HG02943 (cell line): ENCODE data around the gene ENAH.

ENCODE experiments used
- ATAC-seq: cut with Tn5 transposase; IDR thresholded peaks from one replicate; pipeline ENCODE4 v1.9.1; 2021; ENCODE audit warnings: mild to moderate bottlenecking, low read depth, moderate library complexity; ENCODE audit not compliant: unreplicated experiment

The ENAH gene

DNA sequence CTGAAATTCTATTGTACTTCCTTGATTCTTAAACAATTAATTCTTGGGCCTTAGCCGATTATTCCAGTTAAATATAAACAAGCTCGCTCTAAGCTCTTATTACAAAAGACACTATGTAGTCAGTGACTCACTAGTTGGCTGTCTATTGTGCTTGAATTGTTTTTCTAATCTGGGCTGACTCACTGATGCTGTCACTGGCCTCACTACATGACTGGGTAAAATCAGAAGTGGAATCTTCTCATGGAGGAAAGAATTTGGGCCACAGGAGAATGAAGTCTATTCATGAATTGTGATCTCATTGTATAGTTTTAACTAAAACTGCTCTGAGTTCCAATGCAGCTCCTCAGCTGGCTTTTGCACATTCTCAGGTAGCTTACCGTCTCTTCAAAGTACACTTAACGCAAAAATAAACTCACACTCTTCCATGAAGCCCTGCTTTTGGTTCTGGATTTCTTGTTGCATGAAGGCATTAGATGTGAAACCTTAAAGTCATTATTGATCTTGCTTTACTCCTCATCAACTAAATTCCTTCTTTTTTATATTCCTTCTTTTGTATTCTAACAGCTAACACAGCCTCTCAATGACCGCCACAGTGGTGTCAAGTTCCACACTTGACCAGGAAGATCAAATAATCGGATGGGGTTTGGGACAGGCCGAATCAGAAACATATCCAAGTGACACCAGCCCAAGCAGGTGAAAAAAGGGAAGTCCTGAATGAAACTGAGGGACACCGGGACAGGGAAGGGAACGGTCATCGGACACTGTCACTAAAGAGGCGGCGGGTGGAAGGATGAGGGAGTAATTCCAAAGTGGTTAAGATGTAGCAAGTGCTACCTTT, 144.2 kb downstream of the ENAH start:
- ATAC-seq: no peak

- ATAC-seq: no peak
Observed at GRCh38 chr1:225506727-225507126, 146.2 kb downstream of the ENAH start.

GRCh38 chr1:225504776-225505175, 148.1 kb downstream of the ENAH start:
- no peak for ATAC-seq

DNA sequence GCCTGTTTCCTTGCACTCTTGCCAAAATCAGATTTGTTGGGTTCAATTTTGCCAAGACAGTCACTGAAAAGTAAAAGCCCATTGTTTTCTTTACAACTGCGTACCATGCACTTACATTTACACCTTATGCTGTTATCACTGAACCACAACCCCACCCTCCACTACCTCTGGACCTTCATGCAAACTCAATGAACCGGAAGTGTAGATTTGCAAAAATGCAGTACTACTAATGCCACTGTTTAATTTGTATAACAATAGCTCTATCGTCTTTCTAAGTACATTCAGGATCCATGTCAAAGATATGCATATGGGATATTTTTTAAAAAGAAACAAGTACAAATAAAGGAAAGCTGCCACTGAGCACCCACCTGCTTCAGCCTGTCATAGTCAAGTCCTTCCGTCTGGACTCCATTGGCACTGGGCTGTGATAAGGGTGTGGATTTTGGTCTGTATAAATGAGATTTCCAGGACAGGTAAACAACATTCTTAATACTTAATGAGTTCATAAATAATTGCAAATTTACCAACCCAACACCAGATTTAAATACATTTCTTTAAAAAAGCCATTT, 152.2 kb downstream of the ENAH start:
- ATAC-seq: no peak

- no peak for ATAC-seq
Observed at GRCh38 chr1:225498549-225499136, 154.3 kb downstream of the ENAH start.

- no peak for ATAC-seq
Observed at GRCh38 chr1:225494789-225495359, 158.0 kb downstream of the ENAH start.

DNA sequence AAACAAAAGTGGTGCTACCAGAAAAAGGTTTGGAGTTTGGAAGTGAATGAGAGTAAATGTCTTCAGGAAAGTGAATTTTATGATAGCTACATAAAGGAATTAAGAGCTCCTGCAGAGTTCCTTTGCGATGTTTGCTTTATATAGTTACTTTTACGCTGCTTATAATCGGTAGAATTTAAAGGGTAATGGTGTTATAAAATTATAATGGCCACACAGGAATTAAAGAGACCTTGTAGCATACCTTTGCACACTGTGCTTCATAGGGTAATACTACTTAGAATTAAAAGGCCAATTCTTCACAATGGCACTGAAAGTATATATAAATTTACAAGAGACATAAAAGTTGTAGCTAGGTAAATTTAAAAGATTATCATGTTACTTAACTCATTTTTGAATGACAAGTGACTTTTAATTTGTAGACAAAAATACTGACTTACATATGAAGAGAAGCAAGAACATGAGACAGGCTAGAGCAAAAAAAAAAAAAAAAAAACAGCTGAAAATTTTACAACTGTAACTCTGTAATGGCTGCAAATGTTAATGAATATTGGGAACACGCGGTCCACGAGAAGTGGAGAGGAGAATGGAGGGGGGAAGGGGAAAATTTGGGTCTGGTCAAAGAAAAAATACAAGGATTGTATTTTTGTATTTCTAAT, 159.2 kb downstream of the ENAH start:
- no peak for ATAC-seq

DNA sequence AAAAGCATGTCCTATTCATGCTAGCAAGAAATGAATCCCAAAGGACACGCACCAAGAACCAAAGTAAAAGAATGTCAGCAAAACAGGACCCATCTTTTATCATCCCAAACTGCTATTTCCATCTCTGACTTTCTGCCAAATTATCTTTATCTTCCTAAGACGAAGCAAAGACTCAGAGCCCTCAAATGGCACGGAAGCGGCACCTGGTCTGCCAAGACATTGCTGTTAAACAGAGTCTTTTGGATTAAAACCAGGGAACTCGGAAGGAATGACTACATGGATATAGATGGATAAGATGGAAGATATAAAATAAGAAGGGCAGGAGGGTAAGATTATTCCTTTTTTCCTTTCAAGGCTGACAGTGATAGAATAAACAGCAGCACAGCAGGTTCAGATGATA, 164.2 kb downstream of the ENAH start:
- ATAC-seq: no peak

GRCh38 chr1:225486856-225487255, 166.1 kb downstream of the ENAH start:
- no peak for ATAC-seq

GRCh38 chr1:225485991-225486530, 166.9 kb downstream of the ENAH start:
- no peak for ATAC-seq

DNA sequence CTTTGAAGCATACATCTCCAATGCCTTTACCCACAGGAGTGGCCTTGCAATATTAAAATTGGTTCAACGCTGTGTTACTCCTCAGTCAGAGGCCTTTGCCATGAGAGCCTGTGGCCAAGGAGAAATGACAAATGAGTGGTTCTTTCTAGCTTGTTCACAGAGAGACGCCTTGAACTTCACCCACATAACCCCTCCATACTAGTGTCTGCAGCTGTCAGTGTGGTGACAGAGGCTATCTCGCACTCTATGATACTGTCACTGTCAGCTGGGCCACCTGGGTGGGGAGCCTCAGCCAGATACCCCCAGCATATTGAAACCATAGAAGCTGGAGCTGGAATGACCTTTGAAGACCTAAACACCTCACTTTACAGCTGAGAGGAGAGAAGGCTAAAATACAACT, 167.7 kb downstream of the ENAH start:
- ATAC-seq: no peak

GRCh38 chr1:225484657-225485214, 168.2 kb downstream of the ENAH start:
- no peak for ATAC-seq

GRCh38 chr1:225483818-225484656, 168.9 kb downstream of the ENAH start:
- no peak for ATAC-seq

- no peak for ATAC-seq
Observed at GRCh38 chr1:225482421-225482950, 170.4 kb downstream of the ENAH start.

GRCh38 chr1:225481738-225482137, 171.2 kb downstream of the ENAH start:
- no peak for ATAC-seq

DNA sequence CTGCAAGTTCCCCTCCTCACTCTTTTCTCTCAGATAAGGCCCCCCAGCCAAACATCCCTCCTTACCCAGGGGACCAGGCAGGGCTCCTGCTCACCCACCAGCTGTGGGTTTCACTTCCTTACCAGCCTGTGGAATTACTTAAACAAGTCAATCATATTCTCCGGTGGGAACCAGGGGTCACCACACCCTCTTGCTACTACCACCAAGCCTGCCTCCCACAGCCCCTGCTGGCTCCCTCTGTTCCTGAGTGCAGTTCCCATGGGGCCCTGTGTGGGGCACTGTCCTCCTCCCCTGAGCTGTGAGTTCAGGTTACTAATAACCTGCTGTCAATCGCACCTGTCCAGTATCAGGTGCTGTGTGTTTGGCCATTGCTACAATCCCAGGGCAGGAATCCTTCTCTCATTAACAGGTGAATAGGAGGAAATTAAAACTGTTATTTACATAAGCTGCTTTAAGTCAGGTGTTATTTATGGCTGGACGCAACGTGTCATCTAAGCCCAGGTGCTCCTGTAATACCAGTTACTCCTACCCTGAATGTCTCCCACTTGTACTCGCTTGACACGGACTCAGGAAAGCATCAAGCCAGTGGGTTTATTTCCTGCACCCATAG, 172.0 kb downstream of the ENAH start:
- ATAC-seq: peak; percentile 59

DNA sequence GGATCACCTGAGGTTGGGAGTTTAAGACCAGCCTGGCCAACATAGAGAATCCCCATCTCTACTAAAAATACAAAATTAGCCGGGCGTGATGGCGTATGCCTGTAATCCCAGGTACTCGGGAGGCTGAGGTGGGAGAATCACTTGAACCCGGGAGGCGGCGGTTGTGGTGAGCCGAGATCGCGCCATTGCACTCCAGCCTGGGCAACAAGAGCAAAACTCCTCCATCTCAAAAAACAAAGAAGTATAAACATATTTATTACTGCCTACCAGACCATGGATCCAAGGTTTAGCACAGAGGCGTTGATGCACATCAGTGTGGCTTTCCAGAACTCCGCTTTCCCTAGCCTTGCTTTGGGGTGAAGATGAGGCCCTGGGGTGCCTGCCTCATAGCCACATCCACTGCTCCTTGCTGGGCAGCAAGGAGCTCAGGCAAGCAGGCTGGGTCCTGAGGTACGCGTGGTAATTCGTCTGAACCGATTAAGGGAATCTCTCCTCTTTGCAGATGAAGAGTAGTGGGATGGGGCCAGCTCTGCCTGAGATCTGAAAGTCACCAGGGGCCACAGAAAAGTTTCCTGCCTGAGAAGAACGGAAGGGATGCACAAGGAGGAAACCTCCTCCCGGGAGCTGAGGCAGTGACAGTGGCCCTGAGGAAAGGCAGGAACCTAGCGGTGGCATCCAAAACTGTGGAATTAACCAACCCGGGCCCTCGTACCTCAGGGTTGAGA, 172.8 kb downstream of the ENAH start:
- ATAC-seq: no peak

GRCh38 chr1:225479341-225479740, 173.6 kb downstream of the ENAH start:
- no peak for ATAC-seq
